Measurements from ENCODE around the gene LRRIQ1. TPM values are rescaled to one million over a fixed set of nuclear protein-coding genes. Genes with fewer than 3 reads are reported as not detected.

The LRRIQ1 gene
- total and polyA plus RNA-seq, 2 of the 8 experiments (the other 6 are each of a cell fraction or from before 2014, with no cell fraction given): 0.24 to 0.76 TPM

DNA sequence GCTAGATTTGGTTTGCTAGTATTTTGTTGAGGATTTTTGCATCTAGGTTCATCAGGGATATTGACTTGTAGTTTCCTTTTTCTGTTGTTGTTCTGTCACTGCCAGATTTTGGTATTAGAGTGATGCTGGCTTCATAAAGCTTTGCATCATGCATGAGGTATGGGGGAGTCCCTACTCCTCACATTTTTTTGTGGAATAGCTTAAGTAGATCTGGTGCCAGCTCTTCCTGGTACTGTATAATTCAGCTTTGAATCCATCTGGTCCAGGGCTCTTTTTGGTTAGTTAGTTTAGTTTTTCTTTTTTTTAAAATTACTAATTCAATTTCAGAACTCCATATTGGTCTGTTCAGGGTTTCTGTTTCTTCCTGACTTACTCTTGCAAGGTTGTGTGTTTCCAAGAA is 59.4 kb downstream of the LRRIQ1 start:
- Histone ChIP-seq H3K27me3 (replicated peaks in 1 of 4; ENCODE audit: control insufficient read depth in 3 of 4, extremely low read depth in 1 of 4, insufficient read depth in 3 of 4, low read length in 3 of 4) (no peaks in the 10 kb centered on the region), H3K36me3 (ENCODE audit: control insufficient read depth in 2 of 4, insufficient read depth in 4 of 4, low read length in 3 of 4) (no peaks in the 10 kb centered on the region), H3K27ac (ENCODE audit: low read depth, low read length) (no peak overlapping the region), H3K14ac (ENCODE audit: insufficient read length) (no peak overlapping the region), H3K4me2 (ENCODE audit: insufficient read depth in 1 of 2, low read depth in 2 of 2, low read length in 2 of 2) (no peak overlapping the region), H3K23ac (ENCODE audit: insufficient read length) (no peak overlapping the region), H4K91ac (replicated peaks; ENCODE audit: insufficient read length, low read length) (no peak overlapping the region), H3K79me2 (ENCODE audit: control insufficient read depth in 1 of 2, insufficient read depth in 2 of 2, low read length in 2 of 2) (no peaks in the 10 kb centered on the region), H2BK5ac (ENCODE audit: low read depth, low read length) (no peak overlapping the region), H3K4ac (replicated peaks; ENCODE audit: insufficient read length, low read depth, low read length) (no peak overlapping the region), H3K9me3 (ENCODE audit: insufficient read depth in 2 of 2, low read depth in 1 of 2, low read length in 1 of 2) (no peaks in the 10 kb centered on the region), H2BK12ac (ENCODE audit: low read depth, low read length) (no peak overlapping the region), H4K5ac (ENCODE audit: insufficient read length, low read depth, low read length) (no peak overlapping the region), H4K8ac (ENCODE audit: extremely low read depth, insufficient read depth, low read length) (no peak overlapping the region), H2AK5ac (ENCODE audit: low read depth, low read length) (no peak overlapping the region), H3K79me1 (ENCODE audit: low read depth, low read length) (no peaks in the 10 kb centered on the region), H3K4me3 (ENCODE audit: extremely low read depth in 1 of 4, insufficient read depth in 2 of 4, low read depth in 3 of 4, low read length in 4 of 4) (no peak overlapping the region), H3K4me1 (replicated peaks in 1 of 4; ENCODE audit: control insufficient read depth in 3 of 4, insufficient read depth in 4 of 4, low read length in 3 of 4) (no peaks in the 10 kb centered on the region), H3K9ac (replicated peaks in 1 of 4; ENCODE audit: extremely low read depth in 1 of 4, low read depth in 3 of 4, low read length in 3 of 4) (no peak overlapping the region), H3K56ac (replicated peaks; ENCODE audit: insufficient read length, low read depth, low read length) (no peak overlapping the region), H4K20me1 (replicated peaks in 1 of 2; ENCODE audit: control insufficient read depth in 1 of 2, insufficient read depth in 2 of 2, low read length in 2 of 2) (no peaks in the 10 kb centered on the region), H2BK15ac (ENCODE audit: low read length) (no peak overlapping the region), H3K18ac (ENCODE audit: extremely low read depth, low read length) (no peak overlapping the region), H3K23me2 (ENCODE audit: low read depth, low read length) (no peaks in the 10 kb centered on the region), H2AFZ (ENCODE audit: low read length) (no peak overlapping the region), H2BK120ac (replicated peaks; ENCODE audit: low read depth, low read length) (no peak overlapping the region), H2BK20ac (ENCODE audit: low read length) (no peak overlapping the region)
- ChIA-PET CTCF (ENCODE audit: partially characterized antibody) (no interaction called here), POLR2A (ENCODE audit: partially characterized antibody) (no interaction called here)
- no peak for TF ChIP-seq PHF8 (conservative IDR thresholded peaks at IDR 0.05; ENCODE audit: low read depth, low read length)
- TF ChIP-seq, protein P1, sequence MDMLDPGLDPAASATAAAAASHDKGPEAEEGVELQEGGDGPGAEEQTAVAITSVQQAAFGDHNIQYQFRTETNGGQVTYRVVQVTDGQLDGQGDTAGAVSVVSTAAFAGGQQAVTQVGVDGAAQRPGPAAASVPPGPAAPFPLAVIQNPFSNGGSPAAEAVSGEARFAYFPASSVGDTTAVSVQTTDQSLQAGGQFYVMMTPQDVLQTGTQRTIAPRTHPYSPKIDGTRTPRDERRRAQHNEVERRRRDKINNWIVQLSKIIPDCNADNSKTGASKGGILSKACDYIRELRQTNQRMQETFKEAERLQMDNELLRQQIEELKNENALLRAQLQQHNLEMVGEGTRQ (IDR thresholded peaks at IDR 0.05; ENCODE audit: low read length): no peak
- TF ChIP-seq TEAD4 (IDR thresholded peaks at IDR 0.05; ENCODE audit: low read depth, low read length): no peak
- TF ChIP-seq CHD2 (IDR thresholded peaks at IDR 0.05; ENCODE audit: low read length): no peak
- TF ChIP-seq HDAC6 (IDR thresholded peaks at IDR 0.05; ENCODE audit: low read depth, low read length): no peak
- TF ChIP-seq CREB1 (IDR thresholded peaks at IDR 0.05): no peak
- TF ChIP-seq JUND (IDR thresholded peaks at IDR 0.05; ENCODE audit: low read length): no peak
- no peak for TF ChIP-seq JUN (IDR thresholded peaks at IDR 0.05; ENCODE audit: low read depth, low read length)
- TF ChIP-seq SIN3A (conservative IDR thresholded peaks at IDR 0.05 in 1 of 2, IDR thresholded peaks at IDR 0.05 in 1 of 2; ENCODE audit: low read depth in 1 of 2, low read length in 2 of 2): no peak
- no peak for TF ChIP-seq SAP30 (IDR thresholded peaks at IDR 0.05; ENCODE audit: insufficient read depth, insufficient replicate concordance, low read length)
- TF ChIP-seq CHD1 (IDR thresholded peaks at IDR 0.05; ENCODE audit: low read depth, low read length): no peak
- no peak for TF ChIP-seq CBX5 (IDR thresholded peaks at IDR 0.05; ENCODE audit: low read depth, low read length)
- no peak for FAIRE-seq
- no peak for DNase-seq (ENCODE audit: low read depth in 1 of 2, low spot score in 2 of 2)

Data from H1 (cell line).